LNCaP clone FGC (cell line): Measurements from ENCODE around the gene ADRM1.

Experiments used
- DNase-seq: peaks from one replicate; pipeline ENCODE4 v3.0.0-alpha.2; 2011; ENCODE audit warnings: low read depth
- H3K4me3 ChIP-seq: 2 replicates; pipeline ENCODE4 v1.5.1; 2011; ENCODE audit warnings: mild to moderate bottlenecking, low read depth, low read length, control low read depth
- TF ChIP-seq, protein P1 (sequence below): IDR thresholded peaks from 2 replicates; pipeline ENCODE4 v1.5.1; 2012; ENCODE audit warnings: mild to moderate bottlenecking; ENCODE audit not compliant: control insufficient read depth, insufficient read depth; ENCODE audit errors: extremely low read depth

Gene ADRM1

GRCh38 chr20:62323146-62323979, 20.6 kb downstream of the ADRM1 start:
- no peak overlapping the region for H3K4me3 ChIP-seq
- TF ChIP-seq, protein P1, sequence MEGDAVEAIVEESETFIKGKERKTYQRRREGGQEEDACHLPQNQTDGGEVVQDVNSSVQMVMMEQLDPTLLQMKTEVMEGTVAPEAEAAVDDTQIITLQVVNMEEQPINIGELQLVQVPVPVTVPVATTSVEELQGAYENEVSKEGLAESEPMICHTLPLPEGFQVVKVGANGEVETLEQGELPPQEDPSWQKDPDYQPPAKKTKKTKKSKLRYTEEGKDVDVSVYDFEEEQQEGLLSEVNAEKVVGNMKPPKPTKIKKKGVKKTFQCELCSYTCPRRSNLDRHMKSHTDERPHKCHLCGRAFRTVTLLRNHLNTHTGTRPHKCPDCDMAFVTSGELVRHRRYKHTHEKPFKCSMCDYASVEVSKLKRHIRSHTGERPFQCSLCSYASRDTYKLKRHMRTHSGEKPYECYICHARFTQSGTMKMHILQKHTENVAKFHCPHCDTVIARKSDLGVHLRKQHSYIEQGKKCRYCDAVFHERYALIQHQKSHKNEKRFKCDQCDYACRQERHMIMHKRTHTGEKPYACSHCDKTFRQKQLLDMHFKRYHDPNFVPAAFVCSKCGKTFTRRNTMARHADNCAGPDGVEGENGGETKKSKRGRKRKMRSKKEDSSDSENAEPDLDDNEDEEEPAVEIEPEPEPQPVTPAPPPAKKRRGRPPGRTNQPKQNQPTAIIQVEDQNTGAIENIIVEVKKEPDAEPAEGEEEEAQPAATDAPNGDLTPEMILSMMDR = no peak
- no peak for DNase-seq

GRCh38 chr20:62323980-62324906, 21.4 kb downstream of the ADRM1 start:
- no peak for DNase-seq
- TF ChIP-seq, protein P1 = no peak
- no peak overlapping the region for H3K4me3 ChIP-seq

DNA sequence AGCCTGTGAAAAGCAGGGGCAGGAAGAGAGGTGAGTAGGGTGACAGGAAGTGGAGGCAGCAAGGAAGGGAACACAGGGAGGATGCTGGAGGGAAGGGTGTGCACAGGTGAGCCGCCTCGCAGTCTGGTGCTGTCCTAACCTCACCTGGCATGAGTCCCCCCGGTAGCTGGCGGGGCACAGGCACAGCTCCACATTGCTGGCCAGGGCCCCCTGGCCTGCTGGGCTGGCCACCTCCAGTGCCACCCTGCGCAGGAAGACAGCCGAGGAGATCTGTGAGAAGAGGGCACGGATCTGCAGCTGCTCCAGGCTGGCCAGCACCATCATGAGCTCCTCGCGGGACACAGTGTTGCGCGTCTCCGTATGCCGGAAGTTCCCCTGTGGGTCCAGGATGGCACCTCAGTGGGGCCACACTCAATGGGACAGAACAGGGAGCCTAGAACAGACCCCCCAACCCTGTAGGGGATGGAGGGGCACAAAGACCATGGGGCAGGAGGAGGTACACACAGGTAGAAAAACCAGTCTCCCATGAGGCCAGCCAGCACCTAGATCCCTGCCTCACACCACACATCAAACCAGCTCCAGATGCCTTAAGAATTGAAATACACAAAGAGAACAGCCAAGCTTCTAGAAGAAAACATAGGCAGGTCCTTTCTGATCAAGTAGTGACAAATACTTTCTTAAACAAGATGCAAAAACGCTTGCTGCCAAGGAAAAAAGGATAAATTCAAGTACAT, 22.5 kb downstream of the ADRM1 start:
- no peak overlapping the region for H3K4me3 ChIP-seq
- TF ChIP-seq, protein P1 = no peak
- no peak for DNase-seq

DNA sequence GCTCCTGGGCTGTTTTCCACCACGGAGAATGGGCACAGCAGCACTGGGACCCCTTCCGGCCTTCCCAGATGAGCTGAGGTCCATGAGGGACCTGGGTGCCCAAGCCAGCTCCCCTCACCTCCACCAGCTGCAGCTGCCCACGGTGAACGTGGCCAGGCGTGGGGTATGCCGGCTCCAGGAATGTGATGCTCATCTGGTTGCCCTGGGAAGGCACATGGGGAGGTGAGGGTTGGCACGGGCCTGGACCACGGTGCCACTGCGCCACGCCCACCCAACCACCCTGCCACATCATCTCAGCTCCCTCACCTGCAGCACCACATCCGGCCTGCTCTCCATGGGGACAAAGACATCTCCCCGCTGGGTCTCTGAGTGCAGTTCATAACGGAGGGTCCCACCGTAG, 23.8 kb downstream of the ADRM1 start:
- H3K4me3 ChIP-seq = no peak overlapping the region
- TF ChIP-seq, protein P1 = no peak

DNA sequence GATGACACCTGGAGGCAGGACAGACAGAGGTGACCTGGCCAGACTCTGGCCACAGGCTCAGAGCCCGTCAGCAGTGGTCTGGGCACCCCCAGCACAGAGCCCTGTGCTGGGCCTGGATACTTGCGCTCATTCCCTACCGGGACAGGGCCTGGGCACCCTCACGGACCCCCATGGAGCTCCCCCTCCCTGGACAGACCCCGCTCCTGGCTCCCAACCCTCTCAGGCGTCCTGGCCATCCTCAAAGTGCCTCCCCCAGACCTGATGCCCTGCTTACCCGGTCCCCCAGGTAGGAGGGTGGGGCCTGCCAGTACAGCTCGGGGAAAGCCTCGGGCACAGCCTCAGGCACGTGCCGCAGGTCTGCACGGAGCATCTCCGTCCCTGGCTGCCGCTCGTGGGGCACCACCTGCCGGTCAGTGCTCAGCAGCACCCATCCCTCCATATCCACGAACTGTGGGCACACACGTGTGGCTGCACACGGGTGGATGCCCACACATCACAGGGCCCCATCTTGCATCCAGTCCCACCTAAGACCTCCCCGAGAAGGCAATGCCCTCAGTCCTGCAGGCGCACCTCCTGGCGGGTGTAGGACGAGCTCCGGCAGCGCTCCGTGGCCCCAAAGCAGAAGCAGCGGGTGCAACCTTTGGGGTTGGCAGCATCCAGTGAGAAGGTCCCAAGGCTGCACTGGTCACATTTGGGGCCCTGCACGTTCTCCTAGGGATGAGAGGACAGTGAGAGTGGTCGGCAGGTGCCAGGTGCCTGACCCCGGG, 24.3 kb downstream of the ADRM1 start:
- DNase-seq = no peak
- TF ChIP-seq, protein P1 = no peak
- no peak overlapping the region for H3K4me3 ChIP-seq

More for the DNA sequence above, 23.8 kb downstream of the ADRM1 start:
- no peak for DNase-seq
